Measurements from ENCODE around the gene ZNF341. TPM values are rescaled to one million over a fixed set of nuclear protein-coding genes. Genes with fewer than 3 reads are reported as not detected.
A peak's percentile ranks its signal among the peaks of the same experiment; 100 is the strongest.

Gene ZNF341
- total and polyA plus RNA-seq, 9 of the 15 experiments (the other 6 are each of a cell fraction or from before 2014, with no cell fraction given) = 0.08 to 2.6 (median 1.0) TPM

- TF ChIP-seq HDAC1 (IDR thresholded peaks at IDR 0.05) = peak in 1 of 2 experiments; percentile 64; a peak in 2 of 4 replicates
- TF ChIP-seq TFAP4 (CRISPR knock-in tag; IDR thresholded peaks at IDR 0.05; ENCODE audit: borderline replicate concordance) = no peak; the same call in 1 of the 2 replicates
- no peak for TF ChIP-seq PHF8 (IDR thresholded peaks at IDR 0.05; ENCODE audit: borderline replicate concordance, low read length)
- no peak for TF ChIP-seq NR2F6 (CRISPR knock-in tag; IDR thresholded peaks at IDR 0.05)
- TF ChIP-seq ZBTB33 (CRISPR knock-in tag; IDR thresholded peaks at IDR 0.05) = 0 out of 2 replicates have a peak, but pooled peaks have one; percentile 24
- TF ChIP-seq ID3 (CRISPR knock-in tag; IDR thresholded peaks at IDR 0.05) = no peak
- TF ChIP-seq ID3 (tag; IDR thresholded peaks at IDR 0.05) = no peak
- TF ChIP-seq HMG20B (CRISPR knock-in tag; IDR thresholded peaks at IDR 0.05) = no peak
- TF ChIP-seq PHB (CRISPR knock-in tag; IDR thresholded peaks at IDR 0.05) = no peak
- no peak for TF ChIP-seq BRD4 (IDR thresholded peaks at IDR 0.05)
- TF ChIP-seq ZBTB9 (CRISPR knock-in tag; IDR thresholded peaks at IDR 0.05) = no peak
- no peak for TF ChIP-seq ETS2 (tag; IDR thresholded peaks at IDR 0.05; ENCODE audit: borderline replicate concordance, poor library complexity, severe bottlenecking)
- TF ChIP-seq PBX2 (CRISPR knock-in tag; IDR thresholded peaks at IDR 0.05; ENCODE audit: low read depth) = no peak
- peak; percentile 76 for TF ChIP-seq PBX2 (tag; conservative IDR thresholded peaks at IDR 0.05; ENCODE audit: low read depth)
- no peak for TF ChIP-seq ZNF311 (CRISPR knock-in tag; IDR thresholded peaks at IDR 0.05)
- TF ChIP-seq HSF4 (CRISPR knock-in tag; IDR thresholded peaks at IDR 0.05; ENCODE audit: borderline replicate concordance) = no peak
- TF ChIP-seq JUND (IDR thresholded peaks at IDR 0.05; ENCODE audit: borderline replicate concordance, low read depth, low read length) = peak; percentile 58; the same call in 1 of the 2 replicates
- TF ChIP-seq JUND (tag; IDR thresholded peaks at IDR 0.05; ENCODE audit: borderline replicate concordance, low read depth, low read length) = peak; percentile 11; the same call in 1 of the 3 replicates
- TF ChIP-seq ZNF77 (CRISPR knock-in tag; IDR thresholded peaks at IDR 0.05) = no peak
- peak; percentile 95 for TF ChIP-seq BCOR (IDR thresholded peaks at IDR 0.05)
- TF ChIP-seq ZNF384 (IDR thresholded peaks at IDR 0.05; ENCODE audit: low read depth, low read length) = peak; percentile 48; the same call in 1 of the 2 replicates
- TF ChIP-seq LCOR (CRISPR knock-in tag; IDR thresholded peaks at IDR 0.05) = peak; percentile 43
- TF ChIP-seq KLF10 (CRISPR knock-in tag; IDR thresholded peaks at IDR 0.05) = no peak
These were observed 42.8 kb upstream of the ZNF341 start (continued) for GRCh38 chr20:33688938-33689424.

Measured in K562 (cell line).